ENCODE results near the gene KCNK4.
A peak's percentile ranks its signal among the peaks of the same experiment; 100 is the strongest.

Gene KCNK4

GRCh38 chr11:64269540-64270220 is 21.4 kb upstream of the KCNK4 start:
- peak; percentile 99 for DNase-seq

- no peak for DNase-seq
Measured at GRCh38 chr11:64275031-64275800, 15.9 kb upstream of the KCNK4 start.

GRCh38 chr11:64275841-64276240 is 15.3 kb upstream of the KCNK4 start:
- no peak for DNase-seq

- no peak for DNase-seq
Measured at GRCh38 chr11:64276653-64277431, 14.3 kb upstream of the KCNK4 start.

- DNase-seq = no peak
Measured at GRCh38 chr11:64278576-64279190, 12.4 kb upstream of the KCNK4 start.

GRCh38 chr11:64281957-64282770 is 8.9 kb upstream of the KCNK4 start:
- DNase-seq = no peak

- no peak for DNase-seq
Measured at GRCh38 chr11:64283092-64283491, 8.0 kb upstream of the KCNK4 start.

- peak; percentile 94 to 95 for DNase-seq
Measured at GRCh38 chr11:64284048-64284961, 6.8 kb upstream of the KCNK4 start, which contains the start of gene BAD. Gene BAD, minus strand, starts transcription at chr11:64284665. Its CDS starts 297 bp downstream, at chr11:64284368.

GRCh38 chr11:64284962-64285884 is 5.9 kb upstream of the KCNK4 start, which contains the start of gene GPR137:
Gene GPR137, plus strand, starts transcription at chr11:64285848. Its CDS starts 677 bp downstream, at chr11:64286525.
- peak; percentile 93 for DNase-seq

- DNase-seq = no peak
Measured at GRCh38 chr11:64285885-64286800, 5.0 kb upstream of the KCNK4 start.

GRCh38 chr11:64286801-64287159 is 4.3 kb upstream of the KCNK4 start:
- no peak for DNase-seq

- DNase-seq = no peak
Measured at GRCh38 chr11:64287676-64288352, 3.3 kb upstream of the KCNK4 start.

- DNase-seq = no peak
Measured at GRCh38 chr11:64288353-64288750, 2.8 kb upstream of the KCNK4 start.

- DNase-seq = no peak
Measured at GRCh38 chr11:64289002-64289564, 2.0 kb upstream of the KCNK4 start.

GRCh38 chr11:64290352-64291261 is 495 bp upstream of the KCNK4 start:
- no peak for DNase-seq

- DNase-seq = no peak
Measured at GRCh38 chr11:64291752-64292459, 804 bp downstream of the KCNK4 start.
